SKM-1 treated with dmso at 0.1 percent for 144 hours (cell line): ENCODE measurements around the gene ST3GAL4.
"Not testable (repeated sequence)": the region's sequence is repeated elsewhere in the genome, so short reads cannot be mapped to it uniquely, and the experiment has no call there.

ENCODE experiments used
- DNase-seq: peaks from one replicate; lab custom pipeline; 2025; ENCODE audit not compliant: unreplicated experiment; lab: John Stamatoyannopoulos, UW

The ST3GAL4 gene

GRCh38 chr11:126362879-126363655 is 7.6 kb downstream of the ST3GAL4 start:
- no peak for DNase-seq

GRCh38 chr11:126363706-126364248 is 8.3 kb downstream of the ST3GAL4 start:
- no peak for DNase-seq

GRCh38 chr11:126364735-126365134 is 9.2 kb downstream of the ST3GAL4 start:
- DNase-seq, result not testable (repeated sequence)

- DNase-seq, result not testable (repeated sequence)
Observed at GRCh38 chr11:126365508-126365907, 10.0 kb downstream of the ST3GAL4 start.

- no peak for DNase-seq
Observed at GRCh38 chr11:126366064-126366822, 10.8 kb downstream of the ST3GAL4 start.

- not testable (repeated sequence) for DNase-seq
Observed at GRCh38 chr11:126366823-126367654, 11.6 kb downstream of the ST3GAL4 start.

GRCh38 chr11:126367806-126368205 is 12.3 kb downstream of the ST3GAL4 start:
- not testable (repeated sequence) for DNase-seq

- DNase-seq, result not testable (repeated sequence)
Observed at GRCh38 chr11:126368336-126369119, 13.0 kb downstream of the ST3GAL4 start.

GRCh38 chr11:126370016-126370415 is 14.5 kb downstream of the ST3GAL4 start:
- no peak for DNase-seq

GRCh38 chr11:126371595-126371994 is 16.1 kb downstream of the ST3GAL4 start:
- DNase-seq, result no peak

- DNase-seq, result not testable (repeated sequence)
Observed at GRCh38 chr11:126373389-126374066, 18.0 kb downstream of the ST3GAL4 start.

GRCh38 chr11:126374562-126375300 is 19.2 kb downstream of the ST3GAL4 start:
- not testable (repeated sequence) for DNase-seq

- no peak for DNase-seq
Observed at GRCh38 chr11:126375726-126376125, 20.2 kb downstream of the ST3GAL4 start.

- no peak for DNase-seq
Observed at GRCh38 chr11:126378763-126379162, 23.3 kb downstream of the ST3GAL4 start.

- DNase-seq, result no peak
Observed at GRCh38 chr11:126380909-126381308, 25.4 kb downstream of the ST3GAL4 start.

- DNase-seq, result not testable (repeated sequence)
Observed at GRCh38 chr11:126381960-126382359, 26.5 kb downstream of the ST3GAL4 start.

GRCh38 chr11:126382641-126383040 is 27.2 kb downstream of the ST3GAL4 start:
- not testable (repeated sequence) for DNase-seq

GRCh38 chr11:126383339-126384335 is 28.2 kb downstream of the ST3GAL4 start:
- DNase-seq, result no peak
